GM18520 (cell line): ENCODE results near the gene FOXP2.
"Not testable (repeated sequence)": the region's sequence is repeated elsewhere in the genome, so short reads cannot be mapped to it uniquely, and the experiment has no call there.

Experiments used
- ATAC-seq: cut with Tn5 transposase; IDR thresholded peaks from one replicate; pipeline ENCODE4 v1.9.1; 2021; ENCODE audit not compliant: unreplicated experiment

FOXP2 gene

GRCh38 chr7:114419441-114420272 lies 5.0 kb downstream of the FOXP2 start:
- ATAC-seq: no peak

DNA sequence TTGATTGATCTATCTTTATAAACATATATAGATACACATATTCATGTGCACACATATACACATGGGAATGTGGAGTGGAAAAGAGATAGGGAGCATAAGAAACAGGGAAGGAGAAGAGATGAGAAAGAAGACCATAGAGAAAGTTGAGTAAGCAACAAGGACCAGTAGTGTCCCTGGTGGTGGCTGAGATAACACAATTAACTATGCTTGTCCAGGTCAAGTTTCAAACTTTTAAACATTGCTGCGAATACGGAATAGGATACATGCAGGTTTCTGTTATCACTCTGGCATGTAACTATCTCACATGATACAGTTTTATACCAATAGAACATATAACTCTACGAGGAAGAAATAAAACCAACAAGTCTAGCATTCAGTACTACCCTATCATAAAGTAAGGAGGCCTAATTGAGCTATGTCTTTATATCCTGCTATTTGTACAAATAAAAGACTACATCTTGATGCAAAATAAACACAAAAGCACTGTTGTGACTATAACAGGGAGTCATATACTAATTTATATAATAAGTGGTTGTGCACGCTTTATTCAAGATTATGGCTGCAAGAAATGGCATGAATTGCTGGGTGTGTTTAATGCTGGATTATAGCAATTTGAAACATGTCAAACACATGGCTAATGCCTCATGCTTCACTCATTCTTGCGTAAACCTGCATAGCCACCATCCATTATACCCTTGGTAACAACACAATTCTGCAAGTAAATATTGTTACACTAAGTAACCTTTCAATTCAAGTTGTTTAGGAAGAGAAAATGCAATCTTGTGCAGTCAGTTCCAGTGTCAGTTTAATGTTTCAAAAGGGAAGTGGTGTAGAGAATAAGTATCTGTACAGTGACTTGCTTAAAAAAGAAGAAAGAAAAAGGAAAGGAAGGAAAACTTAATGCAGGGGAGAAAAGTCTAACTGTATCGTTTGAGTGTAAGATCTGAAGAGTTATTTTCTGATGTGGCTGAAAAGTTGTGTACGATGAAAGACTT lies 8.2 kb downstream of the FOXP2 start:
- no peak for ATAC-seq

DNA sequence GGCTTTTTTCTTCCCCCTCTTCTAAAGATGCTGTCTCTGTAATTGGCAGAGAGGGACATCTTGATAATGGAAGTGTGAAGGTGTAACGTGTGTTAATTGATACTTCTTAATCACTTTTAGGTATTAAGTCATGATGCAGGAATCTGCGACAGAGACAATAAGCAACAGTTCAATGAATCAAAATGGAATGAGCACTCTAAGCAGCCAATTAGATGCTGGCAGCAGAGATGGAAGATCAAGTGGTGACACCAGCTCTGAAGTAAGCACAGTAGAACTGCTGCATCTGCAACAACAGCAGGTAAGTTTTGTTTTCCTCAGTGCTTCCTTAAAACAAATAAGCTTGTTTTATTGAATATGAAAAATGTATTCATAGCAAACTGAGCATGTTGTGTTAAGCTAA lies 11.8 kb downstream of the FOXP2 start:
- ATAC-seq: no peak

- ATAC-seq: no peak
These were observed 12.2 kb downstream of the FOXP2 start for GRCh38 chr7:114426824-114427223.

GRCh38 chr7:114428211-114428610 lies 13.6 kb downstream of the FOXP2 start:
- no peak for ATAC-seq

DNA sequence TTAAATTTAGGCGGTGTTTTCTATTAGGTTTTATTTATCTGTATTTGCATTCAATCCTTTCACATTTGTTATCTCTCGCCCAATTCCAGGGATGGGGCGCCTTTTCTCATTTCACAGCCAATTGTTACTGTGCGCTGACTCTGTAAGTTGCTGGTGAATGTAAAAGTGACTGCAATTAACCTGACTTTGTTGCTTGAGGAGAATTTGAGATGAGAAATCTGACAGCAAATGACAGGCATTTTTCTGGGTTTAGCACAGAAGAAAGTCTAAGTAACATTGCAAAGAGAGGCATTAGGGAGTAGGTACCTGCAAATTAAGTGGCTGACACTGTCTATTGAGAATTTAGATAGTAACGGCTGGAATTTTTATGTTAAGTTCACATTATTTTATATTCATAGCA lies 16.6 kb downstream of the FOXP2 start:
- no peak for ATAC-seq

- no peak for ATAC-seq
These were observed 17.4 kb downstream of the FOXP2 start for GRCh38 chr7:114432061-114432460.

- no peak for ATAC-seq
These were observed 18.1 kb downstream of the FOXP2 start for GRCh38 chr7:114432703-114433102.

GRCh38 chr7:114439581-114439980 lies 25.0 kb downstream of the FOXP2 start:
- ATAC-seq: no peak

DNA sequence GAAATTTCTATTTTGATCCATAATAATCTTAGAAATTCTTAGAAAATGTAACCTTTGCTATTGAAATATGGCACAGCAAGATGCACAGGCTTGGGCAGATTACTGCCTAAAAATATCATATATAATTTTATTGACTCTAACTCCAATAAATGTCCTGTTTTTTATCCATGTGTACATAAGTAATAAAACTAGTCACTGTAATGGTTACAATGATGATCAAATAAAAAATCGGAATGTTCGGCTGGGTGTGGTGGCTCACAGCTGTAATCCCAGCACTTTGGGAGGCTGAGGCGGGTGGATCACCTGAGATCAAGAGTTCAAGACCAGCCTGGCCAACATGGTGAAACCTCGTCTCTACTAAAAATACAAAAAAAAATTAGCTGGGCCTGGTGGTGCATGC lies 26.3 kb downstream of the FOXP2 start:
- not testable (repeated sequence) for ATAC-seq

DNA sequence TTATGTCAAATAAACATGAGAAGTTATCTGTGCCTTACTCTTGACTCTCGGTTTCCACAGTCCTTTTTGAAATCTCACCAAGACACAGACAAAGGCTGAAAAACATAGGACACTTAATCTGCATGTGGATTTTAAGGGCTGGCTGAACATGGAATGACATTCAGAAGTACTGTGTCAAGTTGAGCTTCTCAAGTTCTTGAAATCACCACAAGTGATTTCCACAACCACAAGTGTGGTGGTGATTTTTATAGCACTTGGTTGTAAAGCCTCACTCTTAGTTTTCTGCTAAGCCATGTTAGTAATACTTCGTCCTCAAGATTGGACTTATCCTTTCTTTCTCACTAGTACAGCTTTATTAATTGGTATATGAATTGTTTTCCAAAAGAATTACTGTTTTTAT lies 29.6 kb downstream of the FOXP2 start:
- no peak for ATAC-seq

DNA sequence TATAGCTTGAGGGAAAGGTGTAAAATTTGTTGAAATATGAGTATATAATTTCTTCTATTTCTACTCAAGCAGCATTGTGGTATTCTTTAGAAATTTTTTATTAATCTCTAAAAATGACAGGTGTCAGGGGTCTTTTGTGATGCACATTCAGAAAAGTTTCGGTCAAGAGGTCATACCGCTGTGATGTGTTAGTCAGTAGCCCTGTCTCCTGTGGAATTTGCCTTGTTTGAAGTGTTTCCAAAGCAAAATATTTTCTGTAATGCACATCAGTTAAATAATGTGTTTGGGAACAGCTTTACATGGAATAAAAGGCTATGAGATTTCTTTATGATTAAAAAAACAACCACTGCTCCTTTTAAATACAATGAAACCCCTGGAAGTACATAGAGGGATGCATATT lies 35.8 kb downstream of the FOXP2 start:
- ATAC-seq: no peak

DNA sequence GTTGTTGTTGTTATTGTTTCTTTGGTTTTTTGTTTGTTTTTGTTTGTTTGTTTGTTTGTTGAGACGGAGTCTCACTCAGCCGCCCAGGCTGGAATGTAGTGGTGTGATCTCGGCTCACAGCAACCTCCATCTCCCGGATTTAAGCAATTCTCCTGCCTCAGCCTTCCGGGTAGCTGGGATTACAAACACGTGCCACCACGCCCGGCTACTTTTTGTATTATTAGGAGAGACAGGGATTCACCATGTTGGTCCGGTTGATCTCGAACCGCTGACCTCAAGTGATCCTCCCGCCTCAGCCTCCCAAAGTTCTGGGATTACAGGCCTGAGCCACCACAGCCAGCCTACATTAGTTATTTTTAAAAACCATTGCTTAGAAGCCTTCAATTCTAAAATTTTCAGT lies 45.0 kb downstream of the FOXP2 start:
- ATAC-seq: no peak

DNA sequence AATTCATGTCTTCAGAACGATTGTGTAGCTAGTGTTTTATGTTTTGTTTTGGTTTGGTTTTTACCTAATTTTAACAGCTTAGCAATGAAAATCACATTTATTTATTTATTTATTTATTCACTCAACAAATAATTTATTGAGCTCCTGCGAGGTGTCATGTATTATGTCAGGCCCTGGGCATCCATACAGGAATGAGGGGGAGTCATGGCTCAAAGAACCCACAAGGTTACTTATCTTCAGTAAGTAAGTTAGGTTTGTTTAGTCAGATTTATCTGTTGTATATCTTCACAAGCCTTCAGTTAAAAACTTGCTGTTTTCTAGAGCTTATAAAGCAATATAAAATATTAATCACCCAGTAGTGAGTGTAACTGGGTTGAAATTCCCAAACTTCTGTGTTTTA lies 45.4 kb downstream of the FOXP2 start:
- ATAC-seq: no peak

GRCh38 chr7:114466917-114467316 lies 52.3 kb downstream of the FOXP2 start:
- ATAC-seq: no peak

DNA sequence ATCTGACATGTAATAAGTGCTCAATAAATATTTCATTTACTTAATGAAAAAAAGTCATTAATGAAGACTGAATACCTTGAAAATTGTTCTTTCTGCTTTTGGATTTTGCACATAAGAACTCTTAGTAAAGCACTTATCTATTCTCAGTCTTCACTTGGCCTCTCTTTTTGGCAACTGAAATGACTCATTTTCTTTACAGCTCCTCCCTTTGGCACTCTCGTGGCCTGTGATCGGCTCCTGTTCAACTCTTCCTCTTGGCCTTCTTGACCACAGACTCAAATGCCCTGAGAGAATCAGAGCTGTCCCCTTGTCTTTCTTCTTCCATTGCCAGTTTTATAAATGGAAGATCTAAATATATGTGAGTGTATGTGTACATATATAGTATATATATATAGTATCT lies 54.2 kb downstream of the FOXP2 start:
- ATAC-seq: peak; percentile 93

DNA sequence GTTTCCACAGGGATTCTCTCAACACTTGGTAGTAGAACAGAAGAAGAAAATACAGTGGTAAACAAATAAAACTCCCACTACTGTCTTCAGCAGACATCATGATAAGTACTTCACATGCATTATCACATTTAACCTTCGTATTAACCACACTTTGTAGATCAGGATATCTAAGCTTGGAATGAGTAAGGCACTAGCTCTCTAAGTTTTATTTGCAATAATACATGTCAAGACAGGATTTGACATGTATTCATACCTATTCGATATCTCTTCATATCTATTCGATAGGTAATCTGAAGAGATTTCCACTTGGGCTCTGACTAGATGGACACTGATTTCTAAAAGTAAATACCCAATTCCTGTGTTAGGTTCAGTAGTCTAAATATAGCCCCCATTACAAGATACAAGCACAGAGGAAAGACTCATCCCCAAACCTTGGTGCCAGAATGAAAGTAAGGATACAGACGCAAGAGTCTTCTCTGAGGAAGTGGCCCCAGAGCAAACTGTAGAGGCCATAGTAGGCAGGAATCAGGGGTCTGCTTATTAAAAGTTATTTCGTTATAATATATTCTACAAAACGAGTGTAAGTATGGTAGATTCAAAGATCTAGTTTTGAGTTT lies 58.4 kb downstream of the FOXP2 start:
- no peak for ATAC-seq

- ATAC-seq: no peak
These were observed 63.8 kb downstream of the FOXP2 start for GRCh38 chr7:114478384-114478783.

- no peak for ATAC-seq
These were observed 67.4 kb downstream of the FOXP2 start for GRCh38 chr7:114481999-114482398.

- no peak for ATAC-seq
These were observed 69.6 kb downstream of the FOXP2 start for GRCh38 chr7:114484226-114484625.

- ATAC-seq: no peak
These were observed 72.6 kb downstream of the FOXP2 start for GRCh38 chr7:114487174-114487573.
